Smooth muscle cell (in vitro differentiated cells): Measurements from ENCODE around the gene SERINC5. TPM values are rescaled to one million over a fixed set of nuclear protein-coding genes. Genes with fewer than 3 reads are reported as not detected.

ENCODE experiments used
- DNase-seq: peaks from one replicate; lab custom pipeline; 2025; ENCODE audit not compliant: unreplicated experiment; lab: John Stamatoyannopoulos, UW
- H2AFZ ChIP-seq: fragments of 200-600 bp; sonication (generic); 2 replicates; pipeline ENCODE4 v1.6.0; 2016; ENCODE audit warnings: antibody characterized with exemption, low read depth, mild to moderate bottlenecking
- H3F3A ChIP-seq: fragments of 200-600 bp; sonication (generic); 2 replicates; pipeline ENCODE4 v1.6.0; 2017; ENCODE audit warnings: antibody characterized with exemption, low read depth
- H3K27ac ChIP-seq: fragments of 200-600 bp; sonication (generic); 2 replicates; pipeline ENCODE4 v1.5.1; 2016; ENCODE audit warnings: low read depth, mild to moderate bottlenecking
- H3K27me3 ChIP-seq: fragments of 200-600 bp; sonication (generic); 2 replicates; pipeline ENCODE4 v1.6.1; 2016; ENCODE audit warnings: low read depth, mild to moderate bottlenecking
- H3K36me3 ChIP-seq: fragments of 200-600 bp; sonication (generic); 2 replicates; pipeline ENCODE4 v1.5.1; 2016; ENCODE audit warnings: low read depth
- H3K4me1 ChIP-seq: fragments of 200-600 bp; sonication (generic); 2 replicates; pipeline ENCODE4 v1.5.1; 2016; ENCODE audit warnings: low read depth
- H3K4me2 ChIP-seq: fragments of 200-600 bp; sonication (generic); 2 replicates; pipeline ENCODE4 v1.6.0; 2016; ENCODE audit warnings: mild to moderate bottlenecking
- H3K4me3 ChIP-seq: fragments of 200-600 bp; sonication (generic); 2 replicates; pipeline ENCODE4 v1.5.1; 2016; ENCODE audit warnings: mild to moderate bottlenecking
- H3K79me2 ChIP-seq: fragments of 200-600 bp; sonication (generic); 2 replicates; pipeline ENCODE4 v1.6.0; 2016; ENCODE audit warnings: low read depth, mild to moderate bottlenecking
- H3K9ac ChIP-seq: fragments of 200-600 bp; sonication (generic); 2 replicates; pipeline ENCODE4 v1.6.0; 2016; ENCODE audit warnings: low read depth
- H3K9me3 ChIP-seq: fragments of 200-600 bp; sonication (generic); replicated peaks from 2 replicates; pipeline ENCODE4 v1.5.1; 2016; ENCODE audit warnings: low read depth
- H4K20me1 ChIP-seq: fragments of 200-600 bp; sonication (generic); 2 replicates; pipeline ENCODE4 v1.6.0; 2016; ENCODE audit warnings: low read depth
- CTCF ChIP-seq: fragments of 200-600 bp; sonication (generic); IDR thresholded peaks from 2 replicates; pipeline ENCODE4 v1.5.1; 2017; ENCODE audit warnings: borderline replicate concordance, mild to moderate bottlenecking, antibody characterized with exemption; ENCODE audit not compliant: insufficient read depth, poor library complexity, severe bottlenecking
- WGBS: methylation state at CpG from one replicate; pipeline ENCODE4 v1.1.7; 2016; ENCODE audit warnings: low lambda C conversion rate; 5-methylcytosine and 5-hydroxymethylcytosine counted together
- polyA plus RNA-seq: library from polyadenylated mRNA; unstranded; fragments of >200 nt; fragmentation: Nextera tagmentation; extraction: Ambion mirVana; gene quantifications from 2 replicates; pipeline ENCODE4 v1.2.1, GENCODE V29; 2016
- total RNA-seq: library from RNA; depleted of rRNA; stranded (reverse); fragments of >200 nt; gene quantifications from 2 replicates; pipeline ENCODE4 v1.2.3, GENCODE V29; 2014

The SERINC5 gene
- total and polyA plus RNA-seq, 2 experiments from 2014 or later, result 4.5 to 37.0 TPM

- Histone ChIP-seq H3K4me3 (no peak overlapping the region), H3K4me1 (peaks cover 41% of the 10 kb centered on the region), H3F3A (peaks cover 7% of the 10 kb centered on the region), H3K36me3 (no peaks in the 10 kb centered on the region), H3K27ac (no peak overlapping the region), H3K79me2 (peaks cover 60% of the 10 kb centered on the region), H3K4me2 (no peak overlapping the region), H2AFZ (no peak overlapping the region), H3K9ac (no peak overlapping the region), H4K20me1 (peaks cover 13% of the 10 kb centered on the region), H3K27me3 (no peaks in the 10 kb centered on the region), H3K9me3 (no peaks in the 10 kb centered on the region)
- DNase-seq, result no peak
- no peak for TF ChIP-seq CTCF
- WGBS, result 92% methylated on average over 8 of the region's 8 CpGs
These were observed 4.2 kb downstream of the SERINC5 start for GRCh38 chr5:80251636-80252035.

- Histone ChIP-seq H3K9ac (no peak overlapping the region), H3K27me3 (no peaks in the 10 kb centered on the region), H2AFZ (no peak overlapping the region), H3K36me3 (no peaks in the 10 kb centered on the region), H3K27ac (no peak overlapping the region), H3F3A (peaks cover 12% of the 10 kb centered on the region), H4K20me1 (peaks cover 13% of the 10 kb centered on the region), H3K4me2 (no peak overlapping the region), H3K4me1 (peaks cover 49% of the 10 kb centered on the region), H3K79me2 (peaks cover 60% of the 10 kb centered on the region), H3K9me3 (no peaks in the 10 kb centered on the region), H3K4me3 (no peak overlapping the region)
- no peak for TF ChIP-seq CTCF
- DNase-seq, result no peak
- WGBS, result 72% methylated on average over 7 of the region's 7 CpGs
These were observed 5.0 kb downstream of the SERINC5 start for GRCh38 chr5:80250801-80251200.

GRCh38 chr5:80249901-80250300, 5.9 kb downstream of the SERINC5 start:
- no peak overlapping the region for H3K9ac ChIP-seq
- H3K4me2 ChIP-seq, result no peak overlapping the region
- 96% methylated on average over 1 of the region's 1 CpG for WGBS
- H3K4me3 ChIP-seq, result no peak overlapping the region
- H2AFZ ChIP-seq, result no peak overlapping the region
- H3K27me3 ChIP-seq, result no peaks in the 10 kb centered on the region
- no peaks in the 10 kb centered on the region for H3K9me3 ChIP-seq
- no peak overlapping the region for H3K27ac ChIP-seq
- DNase-seq, result no peak
- TF ChIP-seq CTCF, result no peak
- peaks cover 58% of the 10 kb centered on the region for H3K4me1 ChIP-seq
- H3K79me2 ChIP-seq, result peaks cover 67% of the 10 kb centered on the region
- H4K20me1 ChIP-seq, result peaks cover 9% of the 10 kb centered on the region
- H3F3A ChIP-seq, result peaks cover 20% of the 10 kb centered on the region
- H3K36me3 ChIP-seq, result no peaks in the 10 kb centered on the region

- peak overlapping the region; percentile 98 for H3K27ac ChIP-seq
- peak overlapping the region; percentile 75 for H3K9ac ChIP-seq
- H3K4me1 ChIP-seq, result peaks cover 51% of the 10 kb centered on the region
- TF ChIP-seq CTCF, result no peak
- H2AFZ ChIP-seq, result no peak overlapping the region
- H3K36me3 ChIP-seq, result no peaks in the 10 kb centered on the region
- no peaks in the 10 kb centered on the region for H3K9me3 ChIP-seq
- no peak overlapping the region for H3K4me2 ChIP-seq
- no peak for DNase-seq
- no peaks in the 10 kb centered on the region for H3K27me3 ChIP-seq
- WGBS, result 67% methylated on average over 2 of the region's 2 CpGs
- H3K79me2 ChIP-seq, result peaks cover 78% of the 10 kb centered on the region
- peaks cover 23% of the 10 kb centered on the region for H3F3A ChIP-seq
- H4K20me1 ChIP-seq, result no peaks in the 10 kb centered on the region
- no peak overlapping the region for H3K4me3 ChIP-seq
These were observed 7.5 kb downstream of the SERINC5 start for GRCh38 chr5:80248378-80248777.
